ENCODE measurements around the gene SREK1. TPM values are rescaled to one million over a fixed set of nuclear protein-coding genes. Genes with fewer than 3 reads are reported as not detected.

The SREK1 gene
- total RNA-seq, 1 experiment from 2014 or later, result 180 TPM

DNA sequence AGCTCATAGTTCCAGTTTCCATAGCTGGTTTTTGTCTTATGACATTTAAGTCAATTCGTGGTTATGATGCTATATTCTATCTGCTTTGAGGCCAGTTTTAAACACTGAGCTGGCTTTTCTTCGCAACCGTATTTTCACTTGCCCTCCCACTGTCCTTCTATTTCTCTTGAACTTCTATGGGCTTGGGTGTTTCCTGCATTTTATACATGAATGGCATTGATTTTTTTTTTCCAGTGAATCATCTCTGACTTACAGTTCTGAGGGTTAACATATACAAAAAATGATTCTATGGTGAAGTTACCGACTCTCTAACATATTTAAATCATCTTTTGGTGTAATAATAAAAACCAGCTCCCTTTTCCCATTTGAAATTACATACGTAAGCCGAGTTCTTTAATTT is 88.2 kb downstream of the SREK1 start:
- Histone ChIP-seq H3K9ac (ENCODE audit: low read length) (no peak overlapping the region), H3K4me2 (ENCODE audit: low read depth, low read length, poor library complexity, severe bottlenecking) (no peak overlapping the region), H3K27ac (ENCODE audit: low read length) (no peak overlapping the region), H3K4me3 (ENCODE audit: low read length) (no peak overlapping the region), H3K9me2 (replicated peaks; ENCODE audit: insufficient read depth, low read length) (no peaks in the 10 kb centered on the region), H4K20me1 (ENCODE audit: insufficient read depth, low read depth, low read length) (no peaks in the 10 kb centered on the region), H3K79me2 (ENCODE audit: low read length) (no peaks in the 10 kb centered on the region), H3K4me1 (ENCODE audit: low read length) (peaks cover 6% of the 10 kb centered on the region), H3K36me3 (ENCODE audit: insufficient read depth, low read length) (no peaks in the 10 kb centered on the region), H2AFZ (ENCODE audit: low read length) (no peak overlapping the region), H3K27me3 (ENCODE audit: low read length) (no peaks in the 10 kb centered on the region), H3K9me3 (ENCODE audit: low read length) (no peaks in the 10 kb centered on the region)
- DNase-seq, result no peak

DNA sequence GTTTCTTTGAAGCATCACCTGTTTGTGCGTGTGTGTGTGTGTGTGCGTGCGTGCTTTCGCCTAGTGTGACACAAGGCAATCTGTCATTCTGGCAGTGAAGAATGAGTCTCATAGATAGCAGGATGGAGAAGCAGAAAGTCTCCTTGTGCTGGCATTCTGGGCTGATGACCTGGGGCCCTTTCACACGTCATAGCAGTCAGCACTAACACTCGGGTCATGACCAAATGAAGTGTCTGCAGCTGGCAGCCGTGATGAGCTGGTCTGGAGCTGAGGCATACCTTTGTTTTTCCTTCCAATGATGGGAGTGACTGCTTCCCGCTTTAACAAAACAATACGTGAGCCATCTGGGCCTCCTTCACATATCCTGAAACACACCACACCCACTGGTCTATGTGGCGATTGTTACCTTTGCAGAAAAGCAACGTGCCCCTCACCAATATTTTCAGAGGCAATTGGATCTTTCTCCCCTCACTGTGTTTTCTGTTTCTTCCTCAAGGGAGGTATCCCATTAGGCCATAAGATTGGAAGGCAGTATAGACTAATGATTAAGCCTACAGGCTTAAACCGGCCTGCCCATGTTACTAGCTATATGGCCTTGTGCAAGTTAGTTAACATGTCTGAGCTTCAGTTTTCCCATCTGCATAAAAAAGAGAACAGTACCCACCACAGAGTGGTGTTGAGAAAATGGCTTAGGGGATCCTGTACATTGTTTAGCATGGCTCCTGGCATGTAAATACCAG is 88.8 kb downstream of the SREK1 start:
- no peak for DNase-seq
- H3K79me2 ChIP-seq (ENCODE audit: low read length), result no peaks in the 10 kb centered on the region

More for the DNA sequence above, 88.8 kb downstream of the SREK1 start:
- peaks cover 4% of the 10 kb centered on the region for H3K4me1 ChIP-seq (ENCODE audit: low read length)
- H3K4me3 ChIP-seq (ENCODE audit: low read length), result no peak overlapping the region
- no peak overlapping the region for H3K4me2 ChIP-seq (ENCODE audit: low read depth, low read length, poor library complexity, severe bottlenecking)
- no peaks in the 10 kb centered on the region for H3K9me3 ChIP-seq (ENCODE audit: low read length)
- no peak overlapping the region for H2AFZ ChIP-seq (ENCODE audit: low read length)
- H3K36me3 ChIP-seq (ENCODE audit: insufficient read depth, low read length), result no peaks in the 10 kb centered on the region
- H3K27ac ChIP-seq (ENCODE audit: low read length), result no peak overlapping the region
- no peaks in the 10 kb centered on the region for H3K9me2 ChIP-seq (replicated peaks; ENCODE audit: insufficient read depth, low read length)
- no peaks in the 10 kb centered on the region for H3K27me3 ChIP-seq (ENCODE audit: low read length)
- H3K9ac ChIP-seq (ENCODE audit: low read length), result no peak overlapping the region
- H4K20me1 ChIP-seq (ENCODE audit: insufficient read depth, low read depth, low read length), result no peaks in the 10 kb centered on the region

Other genes starting within 250 kb of the SREK1 start
- gene ERBIN, start 217.7 kb upstream of the SREK1 start, total RNA-seq (2014; rRNA removed; shearing (Covaris generic); ENCODE audit: low replicate concordance), result 173 and 203 TPM in 2 replicates